ENCODE data around the gene DENND10.
"Not testable (repeated sequence)": the region's sequence is repeated elsewhere in the genome, so short reads cannot be mapped to it uniquely, and the experiment has no call there.

The DENND10 gene

GRCh38 chr10:119166564-119166963 is 62.7 kb downstream of the DENND10 start:
- DNase-seq (ENCODE audit: low read depth) = no peak

GRCh38 chr10:119167041-119167440 is 63.1 kb downstream of the DENND10 start:
- no peak for DNase-seq (ENCODE audit: low read depth)

- no peak for DNase-seq (ENCODE audit: low read depth)
These were observed 70.2 kb downstream of the DENND10 start for GRCh38 chr10:119174109-119174508.

GRCh38 chr10:119176166-119176565 is 72.3 kb downstream of the DENND10 start:
- DNase-seq (ENCODE audit: low read depth) = no peak

- no peak for DNase-seq (ENCODE audit: low read depth)
These were observed 73.9 kb downstream of the DENND10 start for GRCh38 chr10:119177708-119178371.

- peak; percentile 92 for DNase-seq (ENCODE audit: low read depth)
These were observed 74.6 kb downstream of the DENND10 start, which contains the start of gene PRDX3 for GRCh38 chr10:119178372-119179119. Gene PRDX3 (minus strand): TSS chr10:119178812. CDS start chr10:119178790, 22 bp downstream.

GRCh38 chr10:119180850-119181400 is 77.0 kb downstream of the DENND10 start:
- not testable (repeated sequence) for DNase-seq (ENCODE audit: low read depth)

GRCh38 chr10:119183664-119184412 is 79.9 kb downstream of the DENND10 start:
- no peak for DNase-seq (ENCODE audit: low read depth)

Measured in stimulated activated CD8-positive, alpha-beta memory T cell treated with anti-CD3 and anti-CD28 coated beads, Interleukin-4, amount 100 ng/mL, for 24 hours (primary cell).